Peyer's patch (tissue), 4 donors: Measurements from ENCODE around the gene SMYD3. TPM values are rescaled to one million over a fixed set of nuclear protein-coding genes. Genes with fewer than 3 reads are reported as not detected.

ENCODE experiments used
- DNase-seq, 3 donors: peaks; one replicate each; pipeline ENCODE4 v3.0.0-alpha.2; 2017 to 2019
- H3K27ac ChIP-seq, 4 donors: fragments of 200-600 bp; sonication (generic); one replicate each; pipeline ENCODE4 v1.5.1; 2016 to 2019
- H3K27me3 ChIP-seq, 2 donors: fragments of 200-600 bp; sonication (generic); one replicate each; pipeline ENCODE4 v1.5.1; 2019
- H3K36me3 ChIP-seq, 3 donors: fragments of 200-600 bp; sonication (generic); one replicate each; pipeline ENCODE4 v1.5.1; 2016 to 2019
- H3K4me1 ChIP-seq, 4 donors: fragments of 200-600 bp; sonication (generic); one replicate each; pipeline ENCODE4 v1.5.1; 2016 to 2019
- H3K4me3 ChIP-seq, 4 donors: fragments of 200-600 bp; sonication (generic); 1 replicate in 3 of 4; 2 replicates in 1 of 4; pipeline ENCODE4 v1.5.1; 2016 to 2019; ENCODE audit warnings: mild to moderate bottlenecking in 1 of 4
- H3K9me3 ChIP-seq, 4 donors: fragments of 200-600 bp; sonication (generic); one replicate each; pipeline ENCODE4 v1.5.1; 2016 to 2019; ENCODE audit warnings: mild to moderate bottlenecking in 1 of 4
- POLR2A ChIP-seq, 2 donors: fragments of 450-650 bp; IDR thresholded peaks; one replicate each; pipeline ENCODE4 v1.5.1; 2017; ENCODE audit warnings: antibody characterized with exemption in 2 of 2, mild to moderate bottlenecking in 2 of 2, moderate library complexity in 2 of 2
- total RNA-seq, 4 donors: library from RNA; depleted of rRNA; stranded (reverse); fragments of >200 nt; gene quantifications; one replicate each; pipeline ENCODE4 v1.1.0, GENCODE V29; 2016
- TF ChIP-seq, protein P1 (sequence below), 6 experiments: fragments of 450-650 bp in 4 of 6; fragments of 200-600 bp in 2 of 6; sonication (generic) in 1 of 6; IDR thresholded peaks; one replicate each; pipeline ENCODE4 v1.5.1; 2017 to 2019; ENCODE audit warnings: antibody characterized with exemption in 6 of 6, mild to moderate bottlenecking in 3 of 6, moderate library complexity in 1 of 6

The SMYD3 gene
- total RNA-seq, 4 donors from 2014 or later: 19.8 to 55.3 (median 26.9) TPM

DNA sequence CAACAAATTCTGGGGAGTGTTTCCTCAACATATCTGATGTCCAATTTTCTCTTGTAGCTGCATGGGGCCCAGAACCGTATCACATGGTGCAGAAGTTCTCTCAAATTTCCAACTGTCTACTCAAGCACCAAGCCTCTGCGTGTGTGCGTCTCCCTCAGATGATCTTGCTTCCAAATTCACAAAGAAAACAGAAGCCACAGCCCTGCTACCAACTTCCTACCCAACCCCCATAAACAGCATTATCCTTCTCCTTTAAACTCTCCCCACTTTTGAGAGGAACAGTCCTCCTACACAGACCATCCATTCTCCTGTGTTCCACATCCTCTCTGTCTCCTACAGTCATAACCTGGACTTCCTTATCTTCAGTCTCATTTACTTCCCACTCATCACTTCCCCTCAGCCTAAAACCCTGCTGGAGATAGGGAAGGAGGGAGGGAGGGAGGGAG is 354.1 kb downstream of the SMYD3 start:
- TF ChIP-seq, protein P1, sequence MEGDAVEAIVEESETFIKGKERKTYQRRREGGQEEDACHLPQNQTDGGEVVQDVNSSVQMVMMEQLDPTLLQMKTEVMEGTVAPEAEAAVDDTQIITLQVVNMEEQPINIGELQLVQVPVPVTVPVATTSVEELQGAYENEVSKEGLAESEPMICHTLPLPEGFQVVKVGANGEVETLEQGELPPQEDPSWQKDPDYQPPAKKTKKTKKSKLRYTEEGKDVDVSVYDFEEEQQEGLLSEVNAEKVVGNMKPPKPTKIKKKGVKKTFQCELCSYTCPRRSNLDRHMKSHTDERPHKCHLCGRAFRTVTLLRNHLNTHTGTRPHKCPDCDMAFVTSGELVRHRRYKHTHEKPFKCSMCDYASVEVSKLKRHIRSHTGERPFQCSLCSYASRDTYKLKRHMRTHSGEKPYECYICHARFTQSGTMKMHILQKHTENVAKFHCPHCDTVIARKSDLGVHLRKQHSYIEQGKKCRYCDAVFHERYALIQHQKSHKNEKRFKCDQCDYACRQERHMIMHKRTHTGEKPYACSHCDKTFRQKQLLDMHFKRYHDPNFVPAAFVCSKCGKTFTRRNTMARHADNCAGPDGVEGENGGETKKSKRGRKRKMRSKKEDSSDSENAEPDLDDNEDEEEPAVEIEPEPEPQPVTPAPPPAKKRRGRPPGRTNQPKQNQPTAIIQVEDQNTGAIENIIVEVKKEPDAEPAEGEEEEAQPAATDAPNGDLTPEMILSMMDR (IDR thresholded peaks at IDR 0.05): no peak
- no peak for TF ChIP-seq POLR2A (IDR thresholded peaks at IDR 0.05)
- no peak overlapping the region for H3K27ac ChIP-seq

DNA sequence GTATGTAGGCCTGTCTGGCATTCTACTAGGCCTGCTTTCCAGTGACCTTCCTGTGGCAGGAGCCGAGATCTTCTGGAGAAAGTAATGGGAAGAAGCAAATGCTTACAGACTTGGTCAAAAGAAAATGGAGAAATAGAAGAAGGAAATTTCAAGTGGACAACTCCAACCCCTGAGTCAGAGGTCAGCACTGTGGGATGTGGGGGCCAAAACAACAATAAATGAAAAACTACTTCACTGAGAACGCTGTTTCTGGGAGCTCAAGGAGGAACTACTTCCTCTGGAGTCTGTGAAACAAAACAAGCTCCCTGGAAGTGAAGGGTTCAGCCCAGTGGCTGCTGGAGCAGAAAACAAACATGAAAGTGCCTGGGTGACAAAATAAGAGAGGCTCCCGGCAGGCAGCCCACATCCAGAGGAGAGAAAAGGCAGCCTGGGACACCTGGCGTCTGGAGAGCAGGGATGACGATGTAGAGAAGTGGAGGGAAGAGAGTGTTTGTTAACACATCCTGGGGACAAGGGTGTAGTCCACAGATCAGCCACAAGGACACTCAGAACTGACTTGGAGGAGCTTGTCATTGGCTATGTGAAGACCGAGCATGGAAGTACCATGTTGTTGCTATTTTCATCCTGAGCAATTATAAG is 355.2 kb downstream of the SMYD3 start:
- no peaks in the 10 kb centered on the region for H3K27me3 ChIP-seq
- no peak for TF ChIP-seq POLR2A (IDR thresholded peaks at IDR 0.05)
- TF ChIP-seq, protein P1 (IDR thresholded peaks at IDR 0.05): no peak
- no peaks in the 10 kb centered on the region for H3K36me3 ChIP-seq
- DNase-seq: no peak
- no peak overlapping the region for H3K27ac ChIP-seq
- H3K9me3 ChIP-seq: peaks cover 0 to 3% (median 0%) of the 10 kb centered on the region in 4 donors
- H3K4me1 ChIP-seq: no peaks in the 10 kb centered on the region
- no peak overlapping the region for H3K4me3 ChIP-seq

More for the DNA sequence above, 354.1 kb downstream of the SMYD3 start:
- peaks cover 0 to 2% (median 0%) of the 10 kb centered on the region in 4 donors for H3K9me3 ChIP-seq
- no peak overlapping the region for H3K4me3 ChIP-seq
- no peaks in the 10 kb centered on the region for H3K36me3 ChIP-seq
- H3K27me3 ChIP-seq: no peaks in the 10 kb centered on the region
- no peaks in the 10 kb centered on the region for H3K4me1 ChIP-seq
- no peak for DNase-seq

DNA sequence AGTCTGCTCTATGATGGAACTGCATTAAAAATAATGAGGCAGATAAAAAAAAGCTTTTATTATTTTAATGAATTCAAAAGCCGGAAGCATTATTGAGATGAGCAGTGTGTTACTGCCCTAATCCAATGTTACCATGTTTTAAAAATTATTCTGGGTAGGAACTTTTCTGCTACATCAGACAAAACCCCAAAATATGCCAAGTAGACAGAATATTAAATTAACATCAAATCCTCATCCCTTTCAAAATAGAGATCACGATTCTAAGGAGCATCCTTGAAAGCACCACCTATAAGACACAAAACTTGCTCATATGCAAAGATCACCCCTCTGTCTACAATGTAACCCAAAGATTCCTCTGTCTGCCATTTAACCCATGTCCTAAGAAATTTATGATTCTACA is 357.5 kb downstream of the SMYD3 start:
- DNase-seq: no peak
- Histone ChIP-seq H3K36me3 (no peaks in the 10 kb centered on the region), H3K4me3 (no peak overlapping the region), H3K27me3 (no peaks in the 10 kb centered on the region), H3K9me3 (peaks cover 0 to 3% (median 0%) of the 10 kb centered on the region in 4 donors), H3K27ac (no peak overlapping the region), H3K4me1 (no peaks in the 10 kb centered on the region)
- TF ChIP-seq, protein P1 (IDR thresholded peaks at IDR 0.05): no peak
- no peak for TF ChIP-seq POLR2A (IDR thresholded peaks at IDR 0.05)

DNA sequence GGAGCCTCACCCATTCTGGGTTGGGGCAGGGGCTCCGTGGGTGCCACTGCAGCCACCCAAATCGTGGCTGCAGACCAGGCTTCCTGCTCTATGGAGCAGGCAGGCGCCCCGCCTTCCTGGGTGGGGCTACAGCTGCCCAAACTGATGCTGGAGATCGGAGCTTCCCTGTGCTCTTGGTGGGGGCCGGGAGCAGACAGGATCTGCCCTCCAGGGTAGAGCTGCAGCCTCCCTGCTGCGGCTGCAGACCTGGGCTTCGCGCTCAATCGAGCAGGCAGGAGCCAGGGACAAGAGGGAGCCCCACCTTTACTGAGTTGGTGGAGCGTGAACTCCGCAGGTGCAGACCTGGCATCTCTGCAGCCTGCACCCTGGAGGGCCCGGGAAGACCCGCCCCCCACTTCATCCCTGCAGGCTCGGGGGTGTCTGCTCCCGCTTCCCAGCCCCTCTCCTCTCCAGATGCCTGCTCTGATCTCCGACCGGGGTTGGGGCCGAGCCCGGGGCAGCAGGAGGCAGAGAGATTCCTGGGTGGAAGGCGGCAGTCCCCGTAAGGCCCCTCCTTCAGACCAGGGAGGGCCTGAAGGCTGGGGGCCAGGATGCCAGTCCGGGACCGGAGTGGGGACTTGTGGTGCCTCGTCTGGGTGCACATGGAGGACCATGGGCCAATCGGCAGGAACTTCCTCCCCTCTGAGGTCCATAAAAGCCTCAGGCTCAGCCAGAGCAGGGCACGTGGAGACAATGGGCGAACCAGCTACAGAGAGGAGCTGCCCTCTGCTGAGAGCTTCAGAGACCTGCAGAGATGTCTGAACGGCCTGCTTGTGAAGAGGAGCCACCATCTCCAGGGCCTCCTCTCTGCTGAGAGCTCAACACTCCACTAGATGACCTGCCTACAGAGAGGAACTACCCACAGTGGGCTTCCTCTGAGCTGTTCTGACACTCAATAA is 359.3 kb downstream of the SMYD3 start:
- H3K4me1 ChIP-seq: no peaks in the 10 kb centered on the region
- TF ChIP-seq POLR2A (IDR thresholded peaks at IDR 0.05): no peak
- TF ChIP-seq, protein P1 (IDR thresholded peaks at IDR 0.05): no peak
- H3K36me3 ChIP-seq: no peaks in the 10 kb centered on the region
- DNase-seq: no peak
- no peak overlapping the region for H3K27ac ChIP-seq
- H3K9me3 ChIP-seq: peaks cover 0 to 3% (median 0%) of the 10 kb centered on the region in 4 donors
- no peaks in the 10 kb centered on the region for H3K27me3 ChIP-seq
- no peak overlapping the region for H3K4me3 ChIP-seq

DNA sequence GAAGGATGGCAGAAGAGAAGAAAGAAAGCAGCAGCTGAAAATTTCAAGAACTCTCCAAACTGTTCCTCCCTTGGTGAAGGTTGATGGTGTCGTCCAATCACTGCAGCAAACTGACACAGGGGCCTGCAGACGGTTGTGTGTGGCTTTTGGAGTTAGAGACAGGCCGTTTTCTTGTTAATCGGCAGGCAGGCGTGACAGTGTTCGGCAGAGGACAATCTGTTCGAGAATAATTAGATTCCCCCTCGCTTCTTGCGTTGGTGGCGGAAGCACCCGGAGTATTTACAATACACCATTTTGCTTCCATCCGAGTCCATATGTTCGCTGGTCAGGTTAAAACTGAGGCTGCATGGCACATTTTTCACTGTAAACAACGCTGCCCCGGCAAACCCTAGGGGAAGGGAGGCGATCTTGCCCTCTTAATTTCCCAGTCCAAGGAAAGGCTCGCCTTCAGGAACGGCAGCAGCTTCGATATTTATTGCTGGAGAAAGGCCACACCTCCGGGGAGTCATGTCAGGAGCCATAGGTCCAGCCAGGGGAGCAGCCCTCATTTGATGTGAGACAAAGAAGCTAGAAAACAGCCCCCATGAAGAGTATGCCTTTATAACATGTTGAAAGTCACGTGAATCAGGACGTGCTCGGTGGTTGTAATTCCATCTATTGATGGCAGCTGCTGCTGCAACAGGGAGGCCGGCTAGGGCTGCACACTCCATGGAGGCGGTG is 360.1 kb downstream of the SMYD3 start:
- Histone ChIP-seq H3K27me3 (no peaks in the 10 kb centered on the region), H3K9me3 (peaks cover 0 to 3% (median 0%) of the 10 kb centered on the region in 4 donors), H3K4me3 (no peak overlapping the region), H3K36me3 (no peaks in the 10 kb centered on the region), H3K27ac (no peak overlapping the region), H3K4me1 (no peaks in the 10 kb centered on the region)
- DNase-seq: no peak
- TF ChIP-seq POLR2A (IDR thresholded peaks at IDR 0.05): no peak
- TF ChIP-seq, protein P1 (IDR thresholded peaks at IDR 0.05): no peak
